ENCODE results near the gene MND1.

GRCh38 chr4:153451911-153452657 lies 107.6 kb downstream of the MND1 start:
- no peak for TF ChIP-seq CTCF (IDR thresholded peaks at IDR 0.05; ENCODE audit: low read length)
- no peak for TF ChIP-seq EZH2 (IDR thresholded peaks at IDR 0.05; ENCODE audit: borderline replicate concordance, low read length)
